NB4 (cell line): Measurements from ENCODE around the gene FPR3.

Experiments
- DNase-seq: peaks from one replicate; pipeline ENCODE4 v3.0.0; 2010; ENCODE audit warnings: low read depth
- H3K4me3 ChIP-seq: one replicate; pipeline ENCODE4 v1.5.1; 2011; ENCODE audit warnings: mild to moderate bottlenecking, low read depth, low read length, moderate library complexity
- CTCF ChIP-seq: IDR thresholded peaks from one replicate; pipeline ENCODE4 v1.5.1; 2012; ENCODE audit warnings: low read depth, low read length
- MAX ChIP-seq: IDR thresholded peaks from 2 replicates; pipeline ENCODE4 v1.6.1; 2011; ENCODE audit warnings: low read depth, low read length
- MYC ChIP-seq: IDR thresholded peaks from 2 replicates; pipeline ENCODE4 v1.6.1; 2011; ENCODE audit warnings: low read depth, low read length
- POLR2A ChIP-seq: IDR thresholded peaks from 2 replicates; pipeline ENCODE4 v1.6.1; 2011; ENCODE audit warnings: mild to moderate bottlenecking; ENCODE audit not compliant: insufficient read length; ENCODE audit errors: extremely low read depth

Gene FPR3

GRCh38 chr19:51794885-51795490 is at the start of gene FPR3:
Gene FPR3, plus strand, starts transcription at chr19:51795157. Its CDS starts 28,592 bp downstream, at chr19:51823749.
- DNase-seq = no peak
- no peak within 1 kb of the TSS for H3K4me3 ChIP-seq
- TF ChIP-seq MYC (no peak), CTCF (no peak), MAX (no peak), POLR2A (no peak)

GRCh38 chr19:51746731-51747130 is 48.2 kb upstream of the FPR3 start:
- no peak for TF ChIP-seq CTCF
- no peak for TF ChIP-seq POLR2A
- DNase-seq = no peak
- no peak overlapping the region for H3K4me3 ChIP-seq

GRCh38 chr19:51749979-51750378 is 45.0 kb upstream of the FPR3 start:
- H3K4me3 ChIP-seq = no peak overlapping the region
- no peak for TF ChIP-seq MYC
- no peak for TF ChIP-seq MAX
- no peak for TF ChIP-seq CTCF
- TF ChIP-seq POLR2A = no peak
- DNase-seq = no peak

GRCh38 chr19:51750400-51751094 is 44.4 kb upstream of the FPR3 start:
- no peak for TF ChIP-seq POLR2A
- no peak for TF ChIP-seq CTCF
- no peak for TF ChIP-seq MAX
- TF ChIP-seq MYC = no peak
- no peak overlapping the region for H3K4me3 ChIP-seq
- no peak for DNase-seq

- H3K4me3 ChIP-seq = no peak within 1 kb of the TSS
- peak; percentile 86 for DNase-seq
- TF ChIP-seq POLR2A (no peak), CTCF (no peak)
These were observed 43.3 kb upstream of the FPR3 start, which contains the start of gene FPR1 for GRCh38 chr19:51751655-51752054. Gene FPR1, minus strand, starts transcription at chr19:51751878. Its CDS starts 4,884 bp downstream, at chr19:51746994.

GRCh38 chr19:51754109-51754508 is 40.8 kb upstream of the FPR3 start:
- no peak for DNase-seq
- no peak for TF ChIP-seq POLR2A
- no peak for TF ChIP-seq CTCF
- TF ChIP-seq MAX = no peak
- TF ChIP-seq MYC = no peak
- H3K4me3 ChIP-seq = no peak overlapping the region
